ENCODE results near the gene NLRC3.

Gene NLRC3

GRCh38 chr16:3550851-3551847 lies 26.1 kb downstream of the NLRC3 start:
- DNase-seq (ENCODE audit: low read depth) = no peak
- no peak overlapping the region for H3K4me3 ChIP-seq (ENCODE audit: low read length)
- TF ChIP-seq CTCF (IDR thresholded peaks at IDR 0.05; ENCODE audit: insufficient read depth, low read depth, low read length, missing control alignments) = no peak

- DNase-seq (ENCODE audit: low read depth) = no peak
- TF ChIP-seq CTCF (IDR thresholded peaks at IDR 0.05; ENCODE audit: insufficient read depth, low read depth, low read length, missing control alignments) = no peak
- H3K4me3 ChIP-seq (ENCODE audit: low read length) = no peak overlapping the region
Observed at GRCh38 chr16:3549906-3550305, 27.3 kb downstream of the NLRC3 start.

- H3K4me3 ChIP-seq (ENCODE audit: low read length) = no peak overlapping the region
- DNase-seq (ENCODE audit: low read depth) = no peak
- no peak for TF ChIP-seq CTCF (IDR thresholded peaks at IDR 0.05; ENCODE audit: insufficient read depth, low read depth, low read length, missing control alignments)
Observed at GRCh38 chr16:3548859-3549258, 28.3 kb downstream of the NLRC3 start.

- no peak for TF ChIP-seq CTCF (IDR thresholded peaks at IDR 0.05; ENCODE audit: insufficient read depth, low read depth, low read length, missing control alignments)
- no peak overlapping the region for H3K4me3 ChIP-seq (ENCODE audit: low read length)
- no peak for DNase-seq (ENCODE audit: low read depth)
Observed at GRCh38 chr16:3548445-3548844, 28.8 kb downstream of the NLRC3 start.

- DNase-seq (ENCODE audit: low read depth) = no peak
- TF ChIP-seq CTCF (IDR thresholded peaks at IDR 0.05; ENCODE audit: insufficient read depth, low read depth, low read length, missing control alignments) = no peak
- H3K4me3 ChIP-seq (ENCODE audit: low read length) = no peak overlapping the region
Observed at GRCh38 chr16:3546986-3547682, 30.1 kb downstream of the NLRC3 start.

GRCh38 chr16:3542601-3543373 lies 34.4 kb downstream of the NLRC3 start:
- H3K4me3 ChIP-seq (ENCODE audit: low read length) = no peak overlapping the region
- no peak for TF ChIP-seq CTCF (IDR thresholded peaks at IDR 0.05; ENCODE audit: insufficient read depth, low read depth, low read length, missing control alignments)
- DNase-seq (ENCODE audit: low read depth) = no peak
